Fibroblast of skin of left biceps (primary cell): Measurements from ENCODE around the gene COL25A1.
"Not testable (repeated sequence)": the region's sequence is repeated elsewhere in the genome, so short reads cannot be mapped to it uniquely, and the experiment has no call there.

Source experiments
- DNase-seq, 2 experiments: peaks; one replicate each; pipeline ENCODE4 v3.0.0-alpha.2; 2013; ENCODE audit warnings: low read depth in 2 of 2

Gene COL25A1

DNA sequence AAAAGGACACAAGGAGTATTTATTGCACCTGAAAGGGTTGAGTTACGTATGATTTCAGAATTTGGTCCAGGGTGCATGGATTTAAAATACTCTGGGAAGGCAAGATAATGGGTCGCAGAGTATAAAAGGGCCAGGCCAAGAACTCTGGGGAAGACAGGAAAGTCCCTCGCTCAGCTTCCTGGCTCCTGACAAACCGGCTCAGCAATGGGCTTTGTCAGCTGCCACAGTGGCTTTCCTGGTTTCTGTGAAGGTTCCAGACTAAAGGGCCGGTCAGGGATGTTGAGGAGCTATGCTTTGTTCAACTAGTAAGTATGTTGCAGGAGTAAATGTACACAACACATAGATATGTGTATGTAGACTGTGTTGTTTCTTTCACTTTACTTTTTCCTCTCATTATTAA is 385.2 kb downstream of the COL25A1 start:
- DNase-seq, result no peak

DNA sequence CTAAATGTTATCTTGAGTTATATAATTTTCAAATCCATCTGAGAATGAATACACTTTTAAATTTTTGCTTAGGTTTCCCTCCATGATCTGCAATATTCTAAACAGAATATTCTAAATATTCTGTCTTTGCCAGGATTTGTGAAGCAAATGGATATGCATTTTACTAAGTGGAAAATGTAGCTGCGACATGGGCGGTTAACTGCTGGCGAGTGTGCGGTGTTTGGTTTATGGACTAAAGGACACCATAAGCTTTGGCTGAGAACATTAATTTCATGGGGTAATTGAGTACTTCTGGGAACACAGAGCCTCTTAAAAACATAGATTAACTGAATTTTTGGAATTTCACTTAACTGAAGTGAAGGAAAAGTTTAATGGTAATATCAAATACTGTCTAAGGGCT is 385.8 kb downstream of the COL25A1 start:
- no peak for DNase-seq

DNA sequence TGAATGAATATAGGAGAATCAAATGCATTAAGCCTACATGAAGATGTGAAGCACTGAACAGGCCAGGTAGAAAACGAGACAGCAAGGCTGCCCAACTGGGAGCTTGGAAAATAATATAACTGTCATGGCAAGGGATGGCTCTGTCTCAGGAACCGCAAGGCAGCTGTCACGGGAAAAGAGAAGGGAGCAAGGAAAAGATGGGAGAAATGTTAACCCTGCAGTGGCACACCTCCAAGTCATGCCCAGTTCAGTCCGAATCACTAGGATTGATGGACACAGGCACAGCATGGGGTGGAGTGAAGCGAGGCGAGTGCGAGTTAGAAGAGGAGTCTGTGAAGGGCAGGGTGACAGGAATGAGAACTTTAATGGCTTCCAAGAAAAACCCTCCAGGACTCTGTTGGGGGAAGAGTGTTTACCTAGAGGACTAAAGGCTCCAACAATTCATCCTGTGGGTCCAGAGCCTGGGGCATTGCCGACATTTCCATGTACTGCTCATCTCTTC is 395.5 kb downstream of the COL25A1 start:
- DNase-seq, result no peak

DNA sequence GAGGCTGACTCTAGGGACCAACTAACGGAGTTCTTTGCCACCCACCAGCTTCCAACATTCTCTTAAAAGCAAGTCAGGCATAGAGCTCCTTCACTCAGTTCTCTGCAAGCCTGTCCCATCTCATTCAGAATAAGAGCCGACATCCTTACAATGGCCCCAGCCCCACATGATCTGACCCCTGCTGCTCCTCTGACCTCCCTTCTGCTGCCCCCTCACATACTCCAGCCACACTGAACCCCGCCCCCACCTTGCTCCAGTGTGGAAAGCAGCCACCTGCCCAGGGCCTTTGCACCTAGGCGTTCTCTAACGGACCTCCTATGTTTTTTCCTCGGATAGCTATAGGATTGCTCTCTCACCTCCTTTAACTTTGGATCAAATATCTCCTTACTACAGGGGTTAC is 396.5 kb downstream of the COL25A1 start:
- no peak for DNase-seq

DNA sequence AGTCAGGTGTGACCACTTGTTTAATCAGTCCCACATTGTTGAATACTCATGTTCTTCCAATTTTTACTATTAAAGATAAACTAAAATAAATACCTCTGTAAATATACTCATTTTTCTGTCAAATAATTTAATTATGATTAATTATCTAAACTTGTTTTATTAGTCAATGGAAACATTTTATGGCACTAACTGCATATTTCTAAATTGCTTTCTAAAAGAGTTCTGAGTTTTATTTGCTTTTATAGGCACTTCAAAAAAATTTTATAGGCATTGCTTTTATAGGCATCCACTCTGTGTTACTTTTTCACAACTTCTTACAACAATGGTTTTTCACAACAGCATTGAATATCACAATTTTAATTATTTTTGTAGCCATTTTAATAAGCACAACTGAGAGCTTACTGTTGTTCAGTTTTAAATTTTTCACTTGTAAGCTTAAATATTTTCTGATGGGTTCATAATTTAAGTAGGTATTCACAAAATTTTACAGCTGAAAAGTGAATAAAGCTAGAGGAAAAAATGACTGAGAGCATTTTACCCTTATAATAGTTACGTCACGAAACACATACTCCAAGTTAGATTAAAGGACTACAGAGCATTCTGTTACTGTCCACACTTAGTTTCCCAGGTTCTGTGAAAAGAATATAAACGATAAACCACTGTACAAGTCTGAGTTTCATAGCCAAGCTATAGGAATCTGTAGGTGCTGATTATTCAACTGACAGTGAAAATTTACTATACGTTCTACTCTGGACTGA is 398.8 kb downstream of the COL25A1 start:
- no peak for DNase-seq

DNA sequence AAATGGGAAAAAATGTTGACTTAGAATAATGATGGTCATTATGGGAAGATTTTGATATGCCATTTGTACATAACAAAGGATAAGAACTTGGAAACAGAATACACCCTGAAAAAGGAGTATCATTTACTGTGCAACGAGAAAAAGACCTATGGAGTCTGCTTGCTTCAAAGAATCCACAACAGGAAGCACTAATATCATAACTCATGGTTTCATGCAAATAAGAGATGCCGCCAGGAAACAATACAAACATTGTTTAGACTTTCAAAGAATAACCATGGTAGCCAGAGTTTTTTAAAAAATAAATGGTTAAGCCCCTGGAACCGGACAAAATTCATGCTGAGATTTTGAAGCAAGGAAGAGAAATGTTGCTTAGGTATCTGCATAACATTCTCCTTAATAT is 399.7 kb downstream of the COL25A1 start:
- DNase-seq, result no peak

GRCh38 chr4:108901291-108901690 is 401.2 kb downstream of the COL25A1 start:
- DNase-seq, result no peak

DNA sequence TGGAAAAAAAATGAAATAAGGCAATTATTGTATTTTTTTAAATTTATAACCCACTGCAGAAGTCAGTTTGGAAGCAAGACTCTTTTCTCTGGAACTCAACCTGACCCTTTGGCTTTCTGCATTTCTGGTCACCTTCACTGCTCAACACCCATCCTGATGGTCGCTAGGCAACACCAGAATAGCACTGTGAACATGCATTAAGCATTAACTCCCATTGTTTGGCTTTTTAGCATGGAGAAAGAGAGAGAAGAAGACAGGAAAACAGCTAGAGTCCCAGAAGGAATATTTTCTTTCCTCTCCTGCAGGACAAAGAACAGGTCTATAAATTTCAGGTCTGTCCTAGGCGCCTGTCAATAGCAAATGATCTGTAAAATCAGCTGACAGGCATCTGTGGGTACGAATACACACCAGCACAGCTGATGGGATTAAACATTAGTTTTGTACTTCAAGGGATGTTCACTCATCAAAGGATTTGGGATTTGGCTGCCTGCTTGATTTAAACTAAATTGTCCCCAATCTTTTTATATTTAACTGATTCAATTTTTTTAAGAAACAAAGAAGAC is 402.4 kb downstream of the COL25A1 start:
- DNase-seq, result no peak

GRCh38 chr4:108893468-108893867 is 409.0 kb downstream of the COL25A1 start:
- DNase-seq, result no peak

GRCh38 chr4:108891896-108892590 is 410.4 kb downstream of the COL25A1 start:
- DNase-seq, result no peak

- no peak for DNase-seq
These were observed 412.0 kb downstream of the COL25A1 start for GRCh38 chr4:108890484-108890881.

- DNase-seq, result no peak
These were observed 412.6 kb downstream of the COL25A1 start for GRCh38 chr4:108889696-108890483.

DNA sequence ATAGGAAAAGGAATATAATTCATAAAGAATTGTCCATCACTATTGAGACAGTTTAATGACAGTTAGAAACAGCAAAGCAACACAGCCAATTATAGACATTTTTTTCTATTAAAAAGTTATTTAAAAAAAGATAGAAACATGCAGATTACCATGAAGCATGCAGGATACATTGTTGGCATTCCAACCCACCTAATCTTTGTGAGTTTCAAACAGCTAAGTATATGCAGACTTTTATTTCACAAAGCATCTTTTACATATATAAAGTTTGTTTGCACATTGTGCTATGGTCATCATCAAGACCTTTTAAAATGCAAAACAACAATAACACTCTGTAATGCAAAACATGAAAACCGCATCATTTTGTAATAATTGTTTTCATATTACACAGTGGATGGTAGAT is 413.7 kb downstream of the COL25A1 start:
- no peak for DNase-seq

- no peak for DNase-seq
These were observed 415.4 kb downstream of the COL25A1 start for GRCh38 chr4:108887034-108887433.

- peak in 1 of 2 experiments; percentile 58 for DNase-seq
These were observed 417.2 kb downstream of the COL25A1 start for GRCh38 chr4:108885211-108885610.

GRCh38 chr4:108884596-108884995 is 417.9 kb downstream of the COL25A1 start:
- no peak for DNase-seq

GRCh38 chr4:108881986-108882385 is 420.5 kb downstream of the COL25A1 start:
- DNase-seq, result no peak

GRCh38 chr4:108881190-108881589 is 421.3 kb downstream of the COL25A1 start:
- peak; percentile 85 to 88 for DNase-seq

DNA sequence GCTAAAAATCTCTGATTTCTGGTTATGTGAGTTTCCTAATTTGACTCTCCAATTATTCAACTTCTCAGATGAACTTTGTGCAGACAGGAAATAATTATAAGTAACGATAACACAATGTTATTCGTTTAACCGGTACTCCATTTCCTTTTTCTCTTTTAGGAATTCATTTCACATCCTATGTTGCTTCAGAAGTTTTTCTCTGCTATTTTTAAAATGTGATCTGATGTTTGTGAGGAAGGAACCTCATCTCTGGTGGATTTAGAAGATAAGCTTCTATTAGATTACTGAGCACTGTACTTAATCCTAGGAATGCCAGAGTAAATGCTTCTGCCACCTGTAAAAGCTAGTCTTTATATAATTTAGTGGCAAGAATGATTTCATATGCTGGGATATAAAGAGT is 423.7 kb downstream of the COL25A1 start:
- DNase-seq, result no peak

DNA sequence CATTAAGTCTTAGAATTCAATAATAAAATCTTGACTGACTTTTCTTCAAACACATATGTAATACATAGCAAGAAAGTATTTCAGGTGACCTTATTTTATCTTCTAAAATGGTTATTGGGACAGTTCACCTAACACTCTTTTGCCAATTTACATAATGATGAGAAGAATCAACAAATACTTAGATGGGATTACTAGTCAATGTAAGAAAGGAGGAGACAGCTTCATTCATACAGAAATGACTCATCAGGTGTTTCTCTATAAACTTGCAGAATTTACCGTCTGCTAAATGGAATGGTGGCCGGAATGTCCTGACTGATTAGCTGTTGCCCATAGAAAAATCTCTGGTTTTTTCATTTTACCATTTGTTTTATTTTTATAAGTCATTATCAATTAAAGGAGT is 424.6 kb downstream of the COL25A1 start:
- no peak for DNase-seq

DNA sequence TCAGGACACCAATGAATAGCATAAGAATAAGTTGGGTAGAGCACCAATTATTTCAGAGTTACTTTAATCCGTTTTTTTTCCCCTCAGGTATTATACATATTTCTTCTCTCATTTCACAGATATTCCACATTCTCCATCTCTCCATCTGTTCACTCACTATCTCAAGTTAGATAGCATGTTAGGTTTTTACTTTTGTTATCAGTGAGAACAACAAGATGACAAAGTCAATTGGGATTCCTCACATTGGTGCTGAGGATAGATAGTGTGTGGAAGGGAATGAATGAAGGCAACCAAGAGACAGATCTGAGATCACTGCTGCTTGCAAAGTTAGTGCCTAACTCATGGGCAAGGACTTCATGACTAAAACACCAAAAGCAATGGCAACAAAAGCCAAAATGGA is 427.7 kb downstream of the COL25A1 start:
- no peak for DNase-seq

DNA sequence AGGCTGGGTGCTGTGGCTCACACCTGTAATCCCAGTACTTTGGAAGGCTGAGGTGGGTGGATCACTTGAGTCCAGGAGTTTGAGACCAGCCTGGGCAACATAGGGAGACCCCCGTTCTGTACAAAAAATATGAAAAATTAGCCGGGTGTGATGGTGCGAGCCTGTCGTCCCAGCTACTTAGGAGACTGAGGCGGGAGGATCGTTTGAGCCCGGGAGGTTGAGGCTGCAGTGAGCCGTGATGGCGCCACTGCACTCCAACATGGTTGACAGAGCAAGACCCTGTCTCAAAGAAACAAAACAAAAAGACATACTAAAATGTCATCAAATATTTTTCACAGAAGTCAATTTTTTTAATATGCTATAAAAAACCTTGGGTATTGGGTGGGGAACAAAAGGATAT is 432.5 kb downstream of the COL25A1 start:
- not testable (repeated sequence) for DNase-seq
